ENCODE measurements around the gene TSPAN8.
"Not testable (repeated sequence)": the region's sequence is repeated elsewhere in the genome, so short reads cannot be mapped to it uniquely, and the experiment has no call there.

The TSPAN8 gene

DNA sequence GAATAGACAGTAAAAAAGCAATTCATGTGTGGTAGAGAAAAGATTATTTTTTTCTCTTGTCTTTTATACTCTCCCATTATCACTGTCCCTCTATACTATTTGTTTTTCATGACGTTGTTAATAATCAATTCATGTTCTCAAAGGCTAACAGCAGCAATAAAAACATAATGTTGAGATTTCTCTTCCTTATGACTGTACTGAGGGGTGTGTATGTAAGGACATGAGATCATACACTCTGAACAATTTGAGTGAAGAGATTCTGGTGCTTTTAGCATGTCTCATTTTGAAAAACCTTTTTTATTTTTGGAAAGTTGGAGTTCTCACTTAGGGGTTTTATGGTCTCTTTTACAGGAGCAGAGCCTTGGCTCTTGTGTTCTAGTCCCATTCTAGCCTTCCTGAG lies 3.8 kb upstream of the TSPAN8 start:
- TF ChIP-seq, protein P1, sequence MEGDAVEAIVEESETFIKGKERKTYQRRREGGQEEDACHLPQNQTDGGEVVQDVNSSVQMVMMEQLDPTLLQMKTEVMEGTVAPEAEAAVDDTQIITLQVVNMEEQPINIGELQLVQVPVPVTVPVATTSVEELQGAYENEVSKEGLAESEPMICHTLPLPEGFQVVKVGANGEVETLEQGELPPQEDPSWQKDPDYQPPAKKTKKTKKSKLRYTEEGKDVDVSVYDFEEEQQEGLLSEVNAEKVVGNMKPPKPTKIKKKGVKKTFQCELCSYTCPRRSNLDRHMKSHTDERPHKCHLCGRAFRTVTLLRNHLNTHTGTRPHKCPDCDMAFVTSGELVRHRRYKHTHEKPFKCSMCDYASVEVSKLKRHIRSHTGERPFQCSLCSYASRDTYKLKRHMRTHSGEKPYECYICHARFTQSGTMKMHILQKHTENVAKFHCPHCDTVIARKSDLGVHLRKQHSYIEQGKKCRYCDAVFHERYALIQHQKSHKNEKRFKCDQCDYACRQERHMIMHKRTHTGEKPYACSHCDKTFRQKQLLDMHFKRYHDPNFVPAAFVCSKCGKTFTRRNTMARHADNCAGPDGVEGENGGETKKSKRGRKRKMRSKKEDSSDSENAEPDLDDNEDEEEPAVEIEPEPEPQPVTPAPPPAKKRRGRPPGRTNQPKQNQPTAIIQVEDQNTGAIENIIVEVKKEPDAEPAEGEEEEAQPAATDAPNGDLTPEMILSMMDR (IDR thresholded peaks at IDR 0.05; ENCODE audit: low read depth, low read length, missing control alignments), result no peak
- no peak for DNase-seq (ENCODE audit: low read depth)
- in situ Hi-C loops (cut with HindIII; ENCODE audit: low sequenced_read_pairs), result no loop called here
- no peak overlapping the region for H3K4me3 ChIP-seq (ENCODE audit: low read depth, low read length)

DNA sequence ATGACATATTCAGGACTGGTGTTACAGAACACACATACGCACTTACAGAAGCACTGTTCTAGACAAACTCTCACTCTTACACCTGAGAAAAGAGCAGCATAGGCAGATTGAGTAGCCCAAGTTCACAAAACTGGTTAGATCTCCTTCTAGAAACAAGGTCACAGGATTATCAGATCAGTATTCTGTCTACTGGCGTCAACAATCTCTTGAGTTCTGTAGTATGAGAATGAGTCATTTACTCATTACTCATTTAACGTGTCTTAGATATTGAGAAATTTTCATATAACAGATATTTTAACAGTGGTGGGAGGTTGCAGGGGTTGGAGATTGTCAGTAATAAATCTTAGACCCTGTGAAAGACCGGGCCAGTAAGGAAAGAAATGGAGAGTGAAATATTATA lies 2.8 kb upstream of the TSPAN8 start:
- in situ Hi-C loops (cut with HindIII; ENCODE audit: low sequenced_read_pairs), result no loop called here
- DNase-seq (ENCODE audit: low read depth), result no peak
- TF ChIP-seq, protein P1 (IDR thresholded peaks at IDR 0.05; ENCODE audit: low read depth, low read length, missing control alignments), result no peak
- H3K4me3 ChIP-seq (ENCODE audit: low read depth, low read length), result no peak overlapping the region

DNA sequence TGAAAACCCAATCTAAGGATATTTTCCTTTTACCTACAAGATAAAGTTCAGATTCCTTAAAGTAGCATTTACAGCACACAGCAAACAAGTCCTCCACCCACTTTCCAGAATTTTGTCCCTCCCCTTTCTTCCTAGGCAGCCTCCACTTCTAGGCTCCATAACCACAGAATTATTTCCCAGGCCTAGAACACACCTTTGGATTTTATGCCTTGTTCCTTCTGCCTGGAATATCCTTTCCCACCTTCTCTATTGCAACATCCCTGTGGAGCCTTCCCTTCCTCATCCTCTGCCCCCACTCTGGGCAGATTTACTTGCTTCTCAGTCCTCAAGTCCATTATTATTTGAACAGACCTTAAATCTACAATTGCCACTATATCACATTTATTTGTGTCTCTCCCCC lies 2.1 kb upstream of the TSPAN8 start:
- in situ Hi-C loops (cut with HindIII; ENCODE audit: low sequenced_read_pairs), result no loop called here
- no peak overlapping the region for H3K4me3 ChIP-seq (ENCODE audit: low read depth, low read length)
- TF ChIP-seq, protein P1 (IDR thresholded peaks at IDR 0.05; ENCODE audit: low read depth, low read length, missing control alignments), result no peak
- DNase-seq (ENCODE audit: low read depth), result no peak

DNA sequence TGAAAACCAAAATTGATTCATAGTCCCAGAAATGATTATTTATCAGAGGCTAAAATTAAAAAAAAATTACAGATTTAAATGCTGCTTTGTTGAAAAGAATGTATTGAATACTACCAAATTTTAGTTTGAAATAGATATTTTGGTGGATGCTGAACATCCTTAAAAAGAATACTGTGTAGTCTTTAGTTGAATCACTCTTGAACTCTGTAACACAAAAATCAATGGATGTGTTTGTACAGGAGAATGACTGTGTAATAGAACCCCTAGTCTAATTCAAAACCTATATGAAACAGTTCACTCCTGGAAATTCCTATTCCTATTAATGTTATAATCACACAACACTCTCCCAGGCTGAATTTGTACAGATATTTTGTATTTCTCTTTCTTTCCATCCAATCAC lies 1.5 kb upstream of the TSPAN8 start:
- TF ChIP-seq, protein P1 (IDR thresholded peaks at IDR 0.05; ENCODE audit: low read depth, low read length, missing control alignments), result no peak
- no peak for DNase-seq (ENCODE audit: low read depth)
- no peak overlapping the region for H3K4me3 ChIP-seq (ENCODE audit: low read depth, low read length)
- in situ Hi-C loops (cut with HindIII; ENCODE audit: low sequenced_read_pairs), result no loop called here

DNA sequence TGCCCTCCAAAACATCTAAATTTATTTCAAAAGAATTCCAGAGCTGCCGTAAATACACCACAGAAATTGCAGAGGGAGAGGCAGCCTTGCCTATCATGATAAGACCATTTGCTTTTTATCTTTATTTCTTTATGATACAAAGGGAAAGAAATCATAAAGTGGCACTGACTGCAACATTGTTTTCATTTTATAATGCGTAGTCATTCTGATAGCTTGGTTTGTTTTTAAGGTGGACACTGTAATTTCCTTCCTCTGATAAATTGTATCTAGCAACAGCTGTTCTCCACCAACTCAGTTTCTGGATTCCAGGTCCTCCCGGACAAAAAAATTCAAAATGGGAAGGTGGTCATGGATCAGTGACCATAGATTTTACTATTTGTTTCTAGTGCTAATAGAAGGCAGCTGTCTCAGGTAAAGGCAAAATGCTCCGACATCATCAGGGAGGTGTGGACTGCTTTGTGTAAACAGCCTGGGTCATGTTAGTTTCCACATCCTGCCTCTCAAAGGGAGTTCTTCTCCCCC lies 623 bp upstream of the TSPAN8 start:
- no peak for DNase-seq (ENCODE audit: low read depth)
- in situ Hi-C loops (cut with HindIII; ENCODE audit: low sequenced_read_pairs), result no loop called here
- H3K4me3 ChIP-seq (ENCODE audit: low read depth, low read length), result no peak overlapping the region
- TF ChIP-seq, protein P1 (IDR thresholded peaks at IDR 0.05; ENCODE audit: low read depth, low read length, missing control alignments), result no peak

DNA sequence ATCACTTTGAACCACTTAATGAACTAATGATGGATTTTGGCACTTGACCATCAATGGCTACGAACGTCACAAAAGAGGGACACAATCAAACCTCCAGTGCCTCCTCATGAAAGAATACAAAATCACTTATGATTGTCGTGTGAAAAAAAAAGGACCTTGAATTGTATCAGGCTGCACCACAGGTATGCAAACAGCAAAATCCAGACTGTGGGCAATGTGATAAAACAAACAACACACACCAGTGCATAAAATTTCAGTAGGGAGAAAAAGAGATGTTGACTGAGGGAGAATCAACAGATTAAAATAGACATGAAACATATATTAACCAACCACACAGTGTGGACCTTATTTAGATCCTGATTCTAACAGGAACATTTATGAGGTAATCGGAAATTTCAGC lies 2.6 kb downstream of the TSPAN8 start:
- in situ Hi-C loops (cut with HindIII; ENCODE audit: low sequenced_read_pairs), result no loop called here
- TF ChIP-seq, protein P1 (IDR thresholded peaks at IDR 0.05; ENCODE audit: low read depth, low read length, missing control alignments), result no peak
- no peak for DNase-seq (ENCODE audit: low read depth)

DNA sequence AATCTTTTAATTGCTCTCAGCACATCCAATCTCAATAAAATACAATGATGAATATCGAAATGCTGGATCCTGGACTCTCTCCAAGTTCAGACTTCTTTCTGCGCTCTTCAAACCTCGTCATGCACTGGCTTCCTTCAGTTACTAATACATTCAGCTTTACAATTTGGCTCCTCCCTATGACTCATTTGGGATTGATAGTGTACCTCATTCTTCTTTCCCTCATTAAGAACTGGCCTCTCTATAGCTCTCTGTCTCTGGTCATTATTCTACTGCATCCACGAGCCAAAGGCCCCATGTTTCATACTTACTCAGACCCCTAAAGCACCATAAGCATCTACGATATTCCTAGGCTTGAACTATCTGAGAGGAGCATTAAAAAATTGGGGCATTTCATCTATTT lies 4.9 kb downstream of the TSPAN8 start:
- DNase-seq (ENCODE audit: low read depth), result no peak
- no peak overlapping the region for H3K4me3 ChIP-seq (ENCODE audit: low read depth, low read length)
- in situ Hi-C loops (cut with HindIII; ENCODE audit: low sequenced_read_pairs), result no loop called here
- TF ChIP-seq, protein P1 (IDR thresholded peaks at IDR 0.05; ENCODE audit: low read depth, low read length, missing control alignments), result no peak

More for the DNA sequence above, 2.6 kb downstream of the TSPAN8 start:
- no peak overlapping the region for H3K4me3 ChIP-seq (ENCODE audit: low read depth, low read length)

DNA sequence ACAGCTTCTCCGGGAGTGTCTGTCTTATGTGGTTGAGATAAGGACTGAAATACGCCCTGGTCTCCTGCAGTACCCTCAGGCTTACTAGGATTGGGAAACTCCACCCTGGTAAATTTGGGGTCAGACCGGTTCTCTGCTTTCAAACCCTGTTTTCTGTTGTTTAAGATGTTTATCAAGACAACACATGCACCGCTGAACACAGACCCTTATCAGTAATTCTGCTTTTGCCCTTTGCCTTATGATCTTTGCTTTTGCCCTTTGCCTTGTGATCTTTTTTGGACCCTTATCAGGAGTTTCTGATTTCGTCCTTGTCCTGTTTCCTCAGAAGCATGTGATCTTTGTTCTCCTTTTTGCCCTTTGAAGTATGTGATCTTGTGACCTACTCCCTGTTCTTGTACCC lies 7.8 kb downstream of the TSPAN8 start:
- in situ Hi-C loops (cut with HindIII; ENCODE audit: low sequenced_read_pairs); DNase-seq (ENCODE audit: low read depth); H3K4me3 ChIP-seq (ENCODE audit: low read depth, low read length): not testable (repeated sequence)
